BE2C (cell line): ENCODE results near the gene RCAN2.

Source experiments
- DNase-seq: peaks from one replicate; pipeline ENCODE4 v3.0.0-alpha.2; 2020
- H3K27me3 ChIP-seq: fragments of 250-450 bp; sonication (Bioruptor Pico); 2 replicates; pipeline ENCODE4 v1.5.1; 2020; ENCODE audit warnings: mild to moderate bottlenecking
- H3K36me3 ChIP-seq: fragments of 250-450 bp; sonication (Bioruptor Pico); 2 replicates; pipeline ENCODE4 v1.5.1; 2020; ENCODE audit warnings: mild to moderate bottlenecking
- H3K4me1 ChIP-seq: fragments of 250-450 bp; sonication (Bioruptor Pico); 2 replicates; pipeline ENCODE4 v1.5.1; 2020
- H3K4me3 ChIP-seq: 2 replicates; pipeline ENCODE4 v1.5.1; 2011; ENCODE audit warnings: low read depth, low read length
- H3K9me3 ChIP-seq: fragments of 250-450 bp; sonication (Bioruptor Pico); 2 replicates; pipeline ENCODE4 v1.5.1; 2020
- TF ChIP-seq, protein P1 (sequence below): IDR thresholded peaks from 2 replicates; pipeline ENCODE4 v1.5.1; 2012; ENCODE audit warnings: mild to moderate bottlenecking, low read depth, low read length

Gene RCAN2

GRCh38 chr6:46501136-46502089 lies 10.2 kb upstream of the RCAN2 start:
- no peaks in the 10 kb centered on the region for H3K4me1 ChIP-seq
- no peaks in the 10 kb centered on the region for H3K27me3 ChIP-seq
- H3K4me3 ChIP-seq: no peak overlapping the region
- TF ChIP-seq, protein P1, sequence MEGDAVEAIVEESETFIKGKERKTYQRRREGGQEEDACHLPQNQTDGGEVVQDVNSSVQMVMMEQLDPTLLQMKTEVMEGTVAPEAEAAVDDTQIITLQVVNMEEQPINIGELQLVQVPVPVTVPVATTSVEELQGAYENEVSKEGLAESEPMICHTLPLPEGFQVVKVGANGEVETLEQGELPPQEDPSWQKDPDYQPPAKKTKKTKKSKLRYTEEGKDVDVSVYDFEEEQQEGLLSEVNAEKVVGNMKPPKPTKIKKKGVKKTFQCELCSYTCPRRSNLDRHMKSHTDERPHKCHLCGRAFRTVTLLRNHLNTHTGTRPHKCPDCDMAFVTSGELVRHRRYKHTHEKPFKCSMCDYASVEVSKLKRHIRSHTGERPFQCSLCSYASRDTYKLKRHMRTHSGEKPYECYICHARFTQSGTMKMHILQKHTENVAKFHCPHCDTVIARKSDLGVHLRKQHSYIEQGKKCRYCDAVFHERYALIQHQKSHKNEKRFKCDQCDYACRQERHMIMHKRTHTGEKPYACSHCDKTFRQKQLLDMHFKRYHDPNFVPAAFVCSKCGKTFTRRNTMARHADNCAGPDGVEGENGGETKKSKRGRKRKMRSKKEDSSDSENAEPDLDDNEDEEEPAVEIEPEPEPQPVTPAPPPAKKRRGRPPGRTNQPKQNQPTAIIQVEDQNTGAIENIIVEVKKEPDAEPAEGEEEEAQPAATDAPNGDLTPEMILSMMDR: no peak
- no peak for DNase-seq
- H3K36me3 ChIP-seq: no peaks in the 10 kb centered on the region
- H3K9me3 ChIP-seq: no peaks in the 10 kb centered on the region

DNA sequence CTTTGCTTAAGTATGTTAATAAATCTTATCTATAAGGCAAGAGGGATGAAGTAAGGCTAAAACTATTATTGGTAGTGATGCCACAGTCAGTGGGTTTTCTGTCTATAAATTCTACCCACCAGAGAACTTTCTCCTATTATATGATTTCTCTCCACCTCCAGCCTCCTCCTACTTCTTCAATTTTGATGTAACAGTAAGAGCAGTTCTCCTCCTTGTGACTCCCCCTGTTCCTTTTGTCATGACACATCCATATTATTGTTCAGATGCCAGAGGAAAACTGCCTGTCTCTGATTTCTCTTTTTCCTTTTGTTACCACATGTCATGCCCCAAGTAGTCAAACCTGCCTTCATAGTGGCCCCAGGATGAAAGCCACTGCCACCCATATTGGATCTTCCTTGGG lies 9.1 kb upstream of the RCAN2 start:
- Histone ChIP-seq H3K4me1 (no peaks in the 10 kb centered on the region), H3K36me3 (no peaks in the 10 kb centered on the region), H3K9me3 (no peaks in the 10 kb centered on the region), H3K27me3 (no peaks in the 10 kb centered on the region), H3K4me3 (no peak overlapping the region)
- TF ChIP-seq, protein P1: no peak
- DNase-seq: no peak

DNA sequence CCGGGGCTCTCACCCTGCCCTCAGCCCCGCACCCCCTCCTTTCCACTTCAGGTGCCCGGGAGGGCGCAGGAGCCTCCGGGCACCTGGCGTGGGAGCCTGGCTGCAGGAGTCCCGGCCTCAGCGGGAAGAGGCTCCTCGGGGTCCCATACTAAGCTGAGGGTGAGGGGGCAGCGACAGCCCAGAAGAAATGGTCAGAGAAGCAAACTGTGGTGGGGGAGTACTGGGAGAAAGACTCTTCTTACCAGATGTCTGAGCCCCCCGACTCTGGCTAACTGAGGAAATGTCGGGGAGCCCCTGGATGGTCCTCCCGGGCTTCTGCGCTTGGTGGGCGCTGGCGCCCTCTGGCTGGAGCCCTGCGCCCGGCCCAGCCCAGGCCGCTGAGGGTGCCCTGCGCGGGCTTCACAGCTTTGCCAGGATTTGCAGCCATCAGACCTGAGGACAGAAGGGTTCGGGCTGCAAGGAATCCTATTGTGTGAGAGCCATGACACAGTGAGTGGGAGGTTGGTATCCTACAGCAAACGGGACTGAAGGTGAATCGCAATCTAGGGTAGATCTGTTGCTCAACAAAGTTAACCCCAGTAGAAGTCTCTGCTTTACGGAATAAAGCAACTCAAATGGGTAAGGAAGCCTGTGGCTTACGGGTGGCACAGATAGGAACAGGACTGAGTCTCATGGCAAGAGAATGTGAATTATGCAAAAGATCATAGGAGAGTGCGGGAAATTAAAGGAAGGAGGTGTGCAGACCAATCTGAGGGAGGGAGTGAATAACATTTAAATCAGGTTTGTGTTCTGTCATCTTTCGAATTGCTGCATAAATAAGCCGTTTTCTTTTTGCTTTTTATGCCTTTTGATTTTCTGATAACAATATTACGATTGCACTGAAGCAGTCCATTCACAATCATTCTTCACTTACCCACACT lies 639 bp upstream of the RCAN2 start:
- H3K9me3 ChIP-seq: no peaks in the 10 kb centered on the region
- H3K36me3 ChIP-seq: no peaks in the 10 kb centered on the region
- peak overlapping the region; percentile 51 for H3K4me3 ChIP-seq
- peak; percentile 18 for DNase-seq
- no peaks in the 10 kb centered on the region for H3K4me1 ChIP-seq
- peaks cover 35% of the 10 kb centered on the region for H3K27me3 ChIP-seq
- TF ChIP-seq, protein P1: peak; percentile 58

DNA sequence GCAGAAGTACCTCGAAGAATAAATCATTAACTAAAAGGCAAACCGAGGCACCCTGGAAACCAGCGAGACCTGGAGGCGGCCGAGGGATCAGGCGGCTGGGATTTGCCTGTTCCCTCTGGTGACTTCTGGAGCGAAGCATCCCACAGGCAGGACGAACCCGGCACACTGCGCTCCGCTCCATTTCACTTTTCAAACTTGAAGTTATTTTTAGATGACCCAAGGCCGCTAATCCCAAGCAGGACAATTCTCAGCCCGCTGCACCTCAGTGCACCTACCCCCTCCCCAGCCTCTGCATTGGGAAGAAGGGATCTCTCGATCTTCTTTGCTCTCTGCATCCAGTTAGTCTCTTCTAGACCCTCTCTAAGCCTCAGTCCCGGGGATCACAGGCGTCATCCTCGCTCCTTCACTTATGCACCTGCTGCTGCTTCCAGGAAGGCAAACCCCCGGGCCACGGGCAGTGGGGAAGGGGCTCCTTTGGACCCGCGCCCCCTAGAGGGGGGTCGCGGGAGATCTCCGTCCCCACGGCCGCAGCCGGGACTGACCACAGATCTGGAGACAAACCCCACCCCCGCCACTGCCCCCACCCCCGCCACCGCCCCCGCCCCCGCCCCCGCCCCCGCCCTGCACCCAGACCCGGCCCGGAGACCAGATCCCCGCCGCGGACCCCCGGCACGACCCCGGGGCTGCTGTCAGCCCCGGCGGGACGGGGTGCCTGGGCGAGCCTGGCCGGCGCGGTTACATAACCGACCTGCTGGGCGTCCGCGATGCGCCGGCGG lies 636 bp downstream of the RCAN2 start:
- Histone ChIP-seq H3K9me3 (no peaks in the 10 kb centered on the region), H3K4me3 (peak overlapping the region; percentile 17), H3K4me1 (no peaks in the 10 kb centered on the region), H3K27me3 (peaks cover 35% of the 10 kb centered on the region), H3K36me3 (no peaks in the 10 kb centered on the region)
- DNase-seq: peak; percentile 32
- TF ChIP-seq, protein P1: peak; percentile 45

GRCh38 chr6:46486181-46486580 lies 5.1 kb downstream of the RCAN2 start:
- no peaks in the 10 kb centered on the region for H3K9me3 ChIP-seq
- peaks cover 17% of the 10 kb centered on the region for H3K27me3 ChIP-seq
- DNase-seq: no peak
- no peak overlapping the region for H3K4me3 ChIP-seq
- TF ChIP-seq, protein P1: no peak
- no peaks in the 10 kb centered on the region for H3K4me1 ChIP-seq
- no peaks in the 10 kb centered on the region for H3K36me3 ChIP-seq
